Measurements from ENCODE around the gene WDR88. TPM values are rescaled to one million over a fixed set of nuclear protein-coding genes. Genes with fewer than 3 reads are reported as not detected.

Gene WDR88
- total RNA-seq, 4 donors from 2014 or later = not detected

DNA sequence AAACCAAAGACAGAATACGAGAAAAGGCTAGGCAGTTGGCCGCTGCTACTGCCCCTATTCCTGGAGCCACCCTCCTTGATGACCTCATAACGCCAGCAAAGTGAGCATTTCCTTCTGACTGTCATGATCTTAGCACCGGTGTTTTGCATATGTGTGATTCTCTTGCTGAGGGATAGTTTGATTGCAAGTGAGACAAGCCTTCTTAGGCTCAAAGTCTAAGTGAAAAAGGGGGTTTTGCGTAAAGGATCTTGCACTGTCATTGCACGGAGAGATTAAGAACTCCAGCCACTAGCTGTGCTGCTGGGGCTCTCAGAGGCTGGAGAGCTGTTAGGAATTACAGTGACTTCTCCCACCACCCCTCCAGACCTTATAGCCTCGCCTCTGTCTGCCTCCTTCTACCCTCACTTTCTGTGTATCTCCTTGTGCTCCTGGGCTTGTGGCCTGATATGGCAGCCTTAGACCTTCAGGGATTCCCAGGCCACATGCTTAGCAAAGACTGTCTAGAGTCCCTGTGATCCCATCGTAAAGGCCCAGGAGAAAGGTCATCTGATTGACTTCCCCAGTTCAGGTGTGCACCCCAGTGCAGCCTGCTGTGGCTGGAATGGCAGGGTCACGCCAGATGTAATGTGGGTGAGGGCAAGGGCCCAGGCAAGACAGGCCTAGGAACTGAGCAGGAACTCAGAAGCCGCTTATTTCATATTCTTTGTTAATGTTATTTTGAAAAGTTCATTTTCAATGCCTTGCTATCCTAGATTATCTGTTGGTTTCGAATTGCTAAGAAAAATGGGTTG, 38.3 kb upstream of the WDR88 start:
- no peak for DNase-seq
- no peak overlapping the region for H3K27ac ChIP-seq

DNA sequence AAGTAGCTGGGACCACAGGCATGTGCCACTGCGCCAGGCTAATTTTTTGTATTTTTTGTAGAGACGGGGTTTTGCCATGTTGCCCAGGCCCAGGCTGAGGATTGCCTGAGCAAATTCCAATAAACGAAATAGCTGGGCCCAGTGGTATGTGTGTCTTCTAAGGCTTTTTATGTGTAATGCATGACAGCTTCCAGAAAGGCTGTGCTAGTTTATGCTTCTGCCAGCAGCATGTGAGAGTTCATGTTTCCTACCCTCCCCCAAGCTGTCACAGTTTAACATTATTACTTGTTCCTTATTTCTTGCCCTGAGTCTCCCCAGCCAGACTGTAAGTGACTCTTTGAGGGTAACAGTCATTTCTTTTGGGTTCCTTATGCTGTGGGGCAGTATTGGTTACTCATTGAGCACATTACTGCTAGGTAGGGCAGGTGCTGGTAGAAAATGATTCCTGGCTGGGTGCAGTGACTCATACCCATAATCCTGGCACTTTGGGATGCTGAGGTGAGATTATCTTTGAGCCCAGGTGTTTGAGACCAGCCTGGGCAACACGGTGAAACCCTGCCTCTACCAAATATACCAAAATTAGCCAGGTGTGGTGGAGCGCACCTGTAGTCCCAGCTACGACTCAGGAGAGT, 37.4 kb upstream of the WDR88 start:
- Histone ChIP-seq H3K9me3 (no peaks in the 10 kb centered on the region), H3K4me3 (no peak overlapping the region), H3K27ac (peak overlapping the region in 1 of 4 donors; percentile 47), H3K27me3 (no peaks in the 10 kb centered on the region), H3K4me1 (peaks cover 0 to 7% (median 0%) of the 10 kb centered on the region in 4 donors), H3K36me3 (peaks cover 0 to 68% (median 0%) of the 10 kb centered on the region in 3 donors)
- DNase-seq = peak in 1 of 3 donors; percentile 53
- TF ChIP-seq CTCF (IDR thresholded peaks at IDR 0.05) = no peak

More for the DNA sequence above, 38.3 kb upstream of the WDR88 start:
- TF ChIP-seq CTCF (IDR thresholded peaks at IDR 0.05) (no peak), POLR2A (IDR thresholded peaks at IDR 0.05) (no peak)
- H3K27me3 ChIP-seq = no peaks in the 10 kb centered on the region
- peaks cover 0 to 7% (median 0%) of the 10 kb centered on the region in 4 donors for H3K4me1 ChIP-seq
- no peak overlapping the region for H3K4me3 ChIP-seq
- H3K9me3 ChIP-seq = no peaks in the 10 kb centered on the region
- H3K36me3 ChIP-seq = peaks cover 0 to 76% (median 0%) of the 10 kb centered on the region in 3 donors

DNA sequence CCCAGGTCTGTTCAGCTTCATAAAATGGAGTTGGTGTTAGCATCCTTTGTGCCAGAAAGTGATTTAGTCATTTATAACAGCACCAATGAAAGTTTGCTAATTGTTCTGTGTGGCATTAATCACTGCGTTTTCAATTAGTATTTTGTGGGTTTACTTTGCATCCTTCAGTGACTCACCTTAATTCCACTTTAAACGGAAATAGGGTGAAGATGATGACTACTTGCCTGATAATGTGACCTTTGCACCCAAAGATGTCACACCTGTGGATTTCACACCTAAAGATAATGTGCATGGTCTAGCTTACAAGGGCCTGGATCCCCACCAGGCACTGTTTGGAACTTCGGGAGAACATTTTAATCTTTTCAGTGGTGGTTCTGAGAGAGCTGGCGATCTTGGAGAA, 35.9 kb upstream of the WDR88 start:
- DNase-seq = peak in 1 of 3 donors; percentile 57
- H3K27ac ChIP-seq = peak overlapping the region in 1 of 4 donors; percentile 41
- H3K4me3 ChIP-seq = no peak overlapping the region
- peaks cover 0 to 57% (median 0%) of the 10 kb centered on the region in 3 donors for H3K36me3 ChIP-seq
- no peaks in the 10 kb centered on the region for H3K9me3 ChIP-seq
- H3K27me3 ChIP-seq = no peaks in the 10 kb centered on the region
- H3K4me1 ChIP-seq = peaks cover 0 to 7% (median 0%) of the 10 kb centered on the region in 4 donors
- TF ChIP-seq CTCF (IDR thresholded peaks at IDR 0.05) = peak in 2 of 6 experiments; percentile 13
- TF ChIP-seq POLR2A (IDR thresholded peaks at IDR 0.05) = no peak

- no peak for TF ChIP-seq CTCF (IDR thresholded peaks at IDR 0.05)
- TF ChIP-seq POLR2A (IDR thresholded peaks at IDR 0.05) = no peak
- DNase-seq = peak in 1 of 3 donors; percentile 54
- Histone ChIP-seq H3K4me3 (no peak overlapping the region), H3K27ac (no peak overlapping the region), H3K9me3 (no peaks in the 10 kb centered on the region), H3K4me1 (peaks cover 0 to 7% (median 0%) of the 10 kb centered on the region in 4 donors), H3K27me3 (no peaks in the 10 kb centered on the region), H3K36me3 (peaks cover 0 to 62% (median 0%) of the 10 kb centered on the region in 3 donors)
Measured at GRCh38 chr19:33098055-33098534, 33.8 kb upstream of the WDR88 start.

DNA sequence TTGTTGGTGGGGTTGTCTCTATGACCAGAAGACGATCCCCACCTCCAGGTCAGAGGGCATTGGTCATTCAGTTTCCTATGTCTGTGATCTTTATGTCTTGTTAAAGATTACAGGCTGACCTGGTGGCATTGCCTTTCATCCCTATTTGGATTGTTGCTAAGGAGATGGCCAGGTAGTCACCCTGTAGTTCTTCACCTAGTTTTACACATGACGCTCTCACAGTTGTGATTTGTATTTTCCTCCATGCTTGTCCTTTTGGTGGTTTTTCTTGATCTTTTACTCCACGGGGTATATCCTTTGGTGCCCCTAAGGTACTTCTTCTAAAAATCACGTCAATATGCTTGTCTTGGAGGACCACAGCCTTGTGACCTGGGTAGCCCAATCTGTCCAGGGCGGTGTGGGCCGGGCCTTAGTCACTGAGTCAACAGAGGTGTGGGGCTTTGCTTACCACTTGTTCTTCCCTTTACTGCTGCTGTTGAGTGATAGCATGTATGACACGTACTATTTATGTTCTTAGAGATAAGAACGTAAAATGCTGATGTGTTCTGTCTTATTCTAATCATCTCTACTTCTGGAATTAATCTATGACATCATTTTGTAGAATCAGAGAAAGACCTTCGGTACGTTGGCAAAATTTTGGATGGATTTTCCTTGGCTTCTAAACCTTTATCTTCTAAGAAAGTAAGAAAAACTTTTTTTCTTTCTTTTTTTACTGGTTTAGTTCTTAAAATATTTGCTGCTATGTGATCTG, 30.8 kb upstream of the WDR88 start:
- Histone ChIP-seq H3K36me3 (peaks cover 0 to 51% (median 0%) of the 10 kb centered on the region in 3 donors), H3K4me1 (no peaks in the 10 kb centered on the region), H3K4me3 (no peak overlapping the region), H3K9me3 (no peaks in the 10 kb centered on the region), H3K27me3 (no peaks in the 10 kb centered on the region), H3K27ac (peak overlapping the region in 3 of 4 donors; percentile 19 to 75 (median 59))
- peak in 2 of 3 donors; percentile 82 to 86 for DNase-seq
- TF ChIP-seq CTCF (IDR thresholded peaks at IDR 0.05) (no peak), POLR2A (IDR thresholded peaks at IDR 0.05) (peak in 1 of 2 donors; percentile 0)

Measured in Peyer's patch (tissue), 4 donors.